ENCODE data around the gene CIDEC.

The CIDEC gene

DNA sequence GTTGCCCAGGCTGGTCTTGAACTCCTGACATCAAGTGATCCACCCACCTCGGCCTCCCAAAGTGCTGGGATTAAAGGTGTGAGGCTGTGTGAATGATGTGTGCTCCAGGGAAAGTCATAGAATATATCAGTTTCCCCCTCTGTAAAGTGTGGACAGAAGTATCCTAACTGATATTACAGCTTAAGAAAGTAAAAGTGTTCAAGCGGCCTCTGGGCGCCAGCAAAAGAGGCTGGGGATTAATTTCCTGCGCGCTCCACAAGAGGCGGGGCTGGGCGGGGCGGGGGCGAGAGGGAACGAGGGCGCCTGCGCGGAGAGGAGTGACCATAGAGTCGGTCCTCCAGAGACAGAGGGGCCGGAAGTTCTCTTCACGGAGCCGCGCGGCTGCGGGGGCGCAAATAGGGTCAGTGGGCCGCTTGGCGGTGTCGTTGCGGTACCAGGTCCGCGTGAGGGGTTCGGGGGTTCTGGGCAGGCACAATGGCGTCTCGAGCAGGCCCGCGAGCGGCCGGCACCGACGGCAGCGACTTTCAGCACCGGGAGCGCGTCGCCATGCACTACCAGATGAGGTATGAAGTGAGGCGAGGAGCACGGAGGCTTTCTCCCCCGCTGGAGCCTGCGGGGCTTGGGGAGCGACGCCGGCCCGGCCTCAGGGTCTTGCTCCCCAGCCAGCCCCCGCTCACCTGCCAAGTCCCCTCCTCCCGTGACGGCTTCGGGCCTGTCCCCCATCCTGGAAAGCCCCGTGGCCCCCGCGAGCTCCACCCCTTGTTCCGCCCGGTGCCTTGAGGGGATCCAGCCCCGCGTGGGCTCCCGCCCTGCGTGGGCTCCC is 10.4 kb upstream of the CIDEC start, which contains the start of gene JAGN1:
TSS of gene JAGN1 (plus strand) at position 362 of the 823 bp plus-strand sequence. CDS start at position 475, 113 bp downstream.
- peak; percentile 68 for DNase-seq (ENCODE audit: extremely low read depth, low read depth)
- TF ChIP-seq, protein P1, sequence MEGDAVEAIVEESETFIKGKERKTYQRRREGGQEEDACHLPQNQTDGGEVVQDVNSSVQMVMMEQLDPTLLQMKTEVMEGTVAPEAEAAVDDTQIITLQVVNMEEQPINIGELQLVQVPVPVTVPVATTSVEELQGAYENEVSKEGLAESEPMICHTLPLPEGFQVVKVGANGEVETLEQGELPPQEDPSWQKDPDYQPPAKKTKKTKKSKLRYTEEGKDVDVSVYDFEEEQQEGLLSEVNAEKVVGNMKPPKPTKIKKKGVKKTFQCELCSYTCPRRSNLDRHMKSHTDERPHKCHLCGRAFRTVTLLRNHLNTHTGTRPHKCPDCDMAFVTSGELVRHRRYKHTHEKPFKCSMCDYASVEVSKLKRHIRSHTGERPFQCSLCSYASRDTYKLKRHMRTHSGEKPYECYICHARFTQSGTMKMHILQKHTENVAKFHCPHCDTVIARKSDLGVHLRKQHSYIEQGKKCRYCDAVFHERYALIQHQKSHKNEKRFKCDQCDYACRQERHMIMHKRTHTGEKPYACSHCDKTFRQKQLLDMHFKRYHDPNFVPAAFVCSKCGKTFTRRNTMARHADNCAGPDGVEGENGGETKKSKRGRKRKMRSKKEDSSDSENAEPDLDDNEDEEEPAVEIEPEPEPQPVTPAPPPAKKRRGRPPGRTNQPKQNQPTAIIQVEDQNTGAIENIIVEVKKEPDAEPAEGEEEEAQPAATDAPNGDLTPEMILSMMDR (IDR thresholded peaks at IDR 0.05; ENCODE audit: low read depth, low read length) = no peak

DNA sequence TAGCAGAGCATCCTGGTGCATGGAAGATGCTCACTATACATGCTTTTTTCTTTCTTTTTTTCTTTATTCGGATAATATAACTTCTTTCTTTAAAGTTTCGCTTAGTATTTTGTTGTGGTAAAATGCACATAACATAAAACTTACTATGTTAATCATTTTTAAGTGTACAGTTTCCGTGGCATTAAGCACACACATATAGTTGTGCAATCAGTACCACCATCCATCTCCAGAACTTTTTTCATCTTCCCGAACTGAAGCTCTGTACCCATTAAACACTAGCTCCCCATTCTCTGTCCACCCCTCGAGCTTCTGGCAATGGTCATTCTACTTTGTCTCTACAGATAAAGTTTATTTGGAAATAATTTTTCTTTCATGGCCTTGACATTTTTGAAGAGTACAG is 9.4 kb upstream of the CIDEC start:
- DNase-seq (ENCODE audit: extremely low read depth, low read depth) = no peak
- TF ChIP-seq, protein P1 (IDR thresholded peaks at IDR 0.05; ENCODE audit: low read depth, low read length) = no peak

DNA sequence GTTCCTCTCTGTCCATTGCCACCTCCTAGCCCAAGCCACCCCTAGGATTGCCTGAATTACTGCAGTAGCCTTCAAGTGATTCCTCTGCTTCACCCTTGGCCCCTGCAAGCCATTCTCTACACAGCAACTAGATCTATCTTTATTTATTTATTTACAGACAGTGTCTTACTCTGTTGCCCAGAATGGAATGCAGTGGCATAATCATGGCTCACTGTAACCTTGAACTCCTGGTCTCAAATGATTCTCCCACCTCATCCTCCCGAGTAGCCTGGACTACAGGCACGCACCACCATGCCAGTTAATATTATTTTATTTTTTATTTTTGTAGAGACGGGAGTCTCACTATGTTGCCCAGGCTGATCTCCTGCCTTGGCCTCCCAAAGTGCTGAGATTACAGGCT is 8.5 kb upstream of the CIDEC start:
- TF ChIP-seq, protein P1 (IDR thresholded peaks at IDR 0.05; ENCODE audit: low read depth, low read length) = no peak
- DNase-seq (ENCODE audit: extremely low read depth, low read depth) = no peak

DNA sequence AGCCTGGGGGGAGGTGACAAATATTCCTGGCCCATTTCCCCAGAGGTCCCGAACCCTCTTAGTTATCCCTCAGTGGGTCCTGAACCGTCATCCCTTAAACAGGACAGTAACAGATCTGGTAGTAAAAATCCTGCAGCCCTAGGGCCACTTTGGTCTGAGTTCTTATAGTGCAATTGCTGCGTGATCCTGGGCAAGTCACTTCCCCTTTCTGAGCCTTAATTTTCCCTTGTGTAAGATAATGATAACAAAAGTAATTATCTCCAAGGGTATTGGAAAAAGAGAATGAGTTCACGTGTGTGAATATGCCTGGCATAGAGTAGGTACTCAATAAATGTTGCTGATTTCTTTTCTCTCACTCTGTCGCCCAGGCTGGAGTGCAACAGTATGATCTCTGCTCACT is 7.4 kb upstream of the CIDEC start:
- TF ChIP-seq, protein P1 (IDR thresholded peaks at IDR 0.05; ENCODE audit: low read depth, low read length) = no peak
- no peak for DNase-seq (ENCODE audit: extremely low read depth, low read depth)

DNA sequence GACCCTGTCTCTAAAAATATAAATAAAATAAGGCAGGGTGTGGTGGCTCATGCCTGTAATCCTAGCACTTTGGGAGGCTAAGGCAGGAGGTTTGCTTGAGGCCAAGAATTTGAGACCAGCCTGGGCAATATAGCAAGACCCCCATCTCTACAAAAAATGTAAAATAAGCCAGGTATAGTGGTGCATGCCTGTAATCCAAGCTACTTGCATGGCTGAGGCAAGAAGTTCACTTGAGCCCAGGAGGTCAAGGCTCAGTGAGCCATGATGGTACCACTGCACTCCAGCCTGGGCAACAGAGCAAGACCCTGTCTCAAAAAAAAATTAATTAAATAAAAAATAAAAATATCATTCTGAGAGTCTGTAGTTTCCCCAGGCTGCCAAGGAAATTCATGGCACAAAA is 6.3 kb upstream of the CIDEC start:
- TF ChIP-seq, protein P1 (IDR thresholded peaks at IDR 0.05; ENCODE audit: low read depth, low read length) = no peak
- DNase-seq (ENCODE audit: extremely low read depth, low read depth) = no peak

DNA sequence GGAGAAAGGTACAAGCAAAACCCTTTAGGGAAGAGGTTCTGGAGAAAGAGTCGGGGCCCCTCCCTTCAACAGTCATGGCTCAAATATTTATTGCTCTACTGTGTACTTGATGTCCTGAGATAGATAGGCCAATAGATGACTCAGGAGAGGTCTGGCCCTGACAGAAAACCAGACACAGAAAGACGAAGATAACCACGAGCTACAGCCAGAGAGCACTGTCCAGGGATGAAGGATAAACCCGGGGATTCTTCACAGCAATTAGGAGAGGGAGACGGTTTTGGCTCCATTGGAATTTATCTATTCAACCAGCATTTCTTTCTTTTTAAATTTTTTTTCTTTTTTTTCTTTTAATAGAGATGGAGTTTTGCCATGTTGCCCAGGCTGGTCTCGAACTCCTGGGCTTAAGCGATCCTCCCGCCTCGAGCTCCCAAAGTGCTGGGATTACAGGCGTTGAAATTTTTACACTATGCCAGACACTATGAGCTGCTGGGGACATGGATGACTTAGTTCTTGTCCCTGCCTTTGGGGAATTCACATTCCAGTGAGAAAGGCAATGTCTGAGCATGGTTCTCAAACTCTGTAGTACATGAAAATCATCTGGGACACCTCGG is 4.6 kb upstream of the CIDEC start:
- no peak for DNase-seq (ENCODE audit: extremely low read depth, low read depth)
- TF ChIP-seq, protein P1 (IDR thresholded peaks at IDR 0.05; ENCODE audit: low read depth, low read length) = no peak; the same call in 1 of the 2 replicates
